Measurements from ENCODE around the gene OR13C5. TPM values are rescaled to one million over a fixed set of nuclear protein-coding genes. Genes with fewer than 3 reads are reported as not detected.
"Not testable (repeated sequence)": the region's sequence is repeated elsewhere in the genome, so short reads cannot be mapped to it uniquely, and the experiment has no call there.

OR13C5 gene
- total RNA-seq, 3 donors from 2014 or later, result not detected

DNA sequence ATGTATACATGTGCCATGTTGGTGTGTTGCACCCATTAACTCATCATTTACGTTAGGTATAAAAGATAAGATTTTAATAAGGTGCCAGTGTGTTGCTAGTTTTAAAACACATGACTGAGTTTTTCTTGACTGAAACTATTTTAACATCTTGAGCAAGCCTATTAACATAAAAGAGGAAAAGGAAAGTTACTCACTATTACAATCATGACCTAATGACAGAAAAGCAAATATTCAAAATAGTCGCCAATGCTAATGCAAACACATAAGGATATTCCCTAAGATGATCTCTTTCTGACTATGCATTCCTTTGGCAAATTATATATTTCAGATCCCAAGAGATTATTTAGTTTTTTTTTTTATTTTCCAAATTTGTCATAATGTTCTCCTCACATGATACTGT lies 12.0 kb upstream of the OR13C5 start:
- H3K36me3 ChIP-seq, result no peaks in the 10 kb centered on the region
- H3K4me3 ChIP-seq, result no peak overlapping the region
- H3K4me1 ChIP-seq, result no peaks in the 10 kb centered on the region
- no peak for DNase-seq (ENCODE audit: low spot score in 2 of 2)
- H3K9me3 ChIP-seq, result no peaks in the 10 kb centered on the region
- H3K27ac ChIP-seq, result no peak overlapping the region
- intact Hi-C loops (cut with DNase I; ENCODE audit: low total_unique reads), result no loop called here
- TF ChIP-seq, protein P1, sequence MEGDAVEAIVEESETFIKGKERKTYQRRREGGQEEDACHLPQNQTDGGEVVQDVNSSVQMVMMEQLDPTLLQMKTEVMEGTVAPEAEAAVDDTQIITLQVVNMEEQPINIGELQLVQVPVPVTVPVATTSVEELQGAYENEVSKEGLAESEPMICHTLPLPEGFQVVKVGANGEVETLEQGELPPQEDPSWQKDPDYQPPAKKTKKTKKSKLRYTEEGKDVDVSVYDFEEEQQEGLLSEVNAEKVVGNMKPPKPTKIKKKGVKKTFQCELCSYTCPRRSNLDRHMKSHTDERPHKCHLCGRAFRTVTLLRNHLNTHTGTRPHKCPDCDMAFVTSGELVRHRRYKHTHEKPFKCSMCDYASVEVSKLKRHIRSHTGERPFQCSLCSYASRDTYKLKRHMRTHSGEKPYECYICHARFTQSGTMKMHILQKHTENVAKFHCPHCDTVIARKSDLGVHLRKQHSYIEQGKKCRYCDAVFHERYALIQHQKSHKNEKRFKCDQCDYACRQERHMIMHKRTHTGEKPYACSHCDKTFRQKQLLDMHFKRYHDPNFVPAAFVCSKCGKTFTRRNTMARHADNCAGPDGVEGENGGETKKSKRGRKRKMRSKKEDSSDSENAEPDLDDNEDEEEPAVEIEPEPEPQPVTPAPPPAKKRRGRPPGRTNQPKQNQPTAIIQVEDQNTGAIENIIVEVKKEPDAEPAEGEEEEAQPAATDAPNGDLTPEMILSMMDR (IDR thresholded peaks at IDR 0.05), result no peak
- TF ChIP-seq POLR2A (IDR thresholded peaks at IDR 0.05) (no peak), POLR2AphosphoS5 (IDR thresholded peaks at IDR 0.05) (no peak)
- H3K27me3 ChIP-seq, result no peaks in the 10 kb centered on the region

DNA sequence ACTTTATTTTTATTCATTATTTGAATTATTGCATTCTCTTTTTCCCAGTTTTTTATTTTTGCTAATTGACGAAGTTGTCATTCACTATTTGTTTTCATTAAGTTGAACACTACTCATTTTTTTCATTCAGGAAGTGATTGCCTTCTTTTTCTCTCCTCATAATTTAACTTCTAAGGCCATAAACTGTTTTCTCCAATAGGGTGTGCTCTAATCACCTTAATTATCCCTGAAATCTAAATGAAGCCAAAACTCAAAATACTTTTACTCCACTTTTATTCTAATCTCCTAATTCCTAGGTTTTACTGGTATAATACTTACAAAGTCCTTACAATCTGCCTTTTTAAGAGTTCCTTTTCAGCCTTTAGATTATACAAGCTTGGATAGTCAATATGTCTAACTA lies 9.1 kb upstream of the OR13C5 start:
- Histone ChIP-seq H3K36me3 (no peaks in the 10 kb centered on the region), H3K4me3 (no peak overlapping the region), H3K27ac (no peak overlapping the region), H3K27me3 (no peaks in the 10 kb centered on the region), H3K9me3 (no peaks in the 10 kb centered on the region), H3K4me1 (no peaks in the 10 kb centered on the region)
- TF ChIP-seq POLR2A (IDR thresholded peaks at IDR 0.05) (no peak), POLR2AphosphoS5 (IDR thresholded peaks at IDR 0.05) (no peak)
- TF ChIP-seq, protein P1 (IDR thresholded peaks at IDR 0.05), result no peak
- DNase-seq (ENCODE audit: low spot score in 2 of 2), result no peak
- intact Hi-C loops (cut with DNase I; ENCODE audit: low total_unique reads), result no loop called here

DNA sequence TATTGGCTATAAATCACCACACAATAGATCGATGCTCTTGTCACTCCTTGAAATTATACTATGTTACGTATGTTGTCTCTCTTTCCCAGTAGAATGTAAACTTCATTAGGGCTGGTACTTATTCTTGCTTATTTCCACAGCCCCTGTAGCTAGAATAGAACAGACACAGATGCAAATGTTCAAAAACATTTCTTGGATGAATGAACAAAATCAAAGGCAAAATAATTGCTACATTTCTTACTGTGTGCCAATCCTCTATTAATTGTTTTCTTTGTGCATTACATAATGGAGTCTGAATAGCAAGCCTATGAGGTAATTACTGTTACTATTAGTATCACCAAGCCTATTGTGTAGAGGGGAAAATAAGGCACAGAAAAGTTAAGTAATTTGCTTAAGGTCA lies 6.9 kb upstream of the OR13C5 start:
- Histone ChIP-seq H3K27me3 (no peaks in the 10 kb centered on the region), H3K9me3 (no peaks in the 10 kb centered on the region), H3K4me1 (no peaks in the 10 kb centered on the region), H3K36me3 (no peaks in the 10 kb centered on the region), H3K27ac (no peak overlapping the region), H3K4me3 (no peak overlapping the region)
- intact Hi-C loops (cut with DNase I; ENCODE audit: low total_unique reads), result no loop called here
- no peak for DNase-seq (ENCODE audit: low spot score in 2 of 2)
- TF ChIP-seq, protein P1 (IDR thresholded peaks at IDR 0.05), result no peak
- TF ChIP-seq POLR2AphosphoS5 (IDR thresholded peaks at IDR 0.05) (no peak), POLR2A (IDR thresholded peaks at IDR 0.05) (no peak)

DNA sequence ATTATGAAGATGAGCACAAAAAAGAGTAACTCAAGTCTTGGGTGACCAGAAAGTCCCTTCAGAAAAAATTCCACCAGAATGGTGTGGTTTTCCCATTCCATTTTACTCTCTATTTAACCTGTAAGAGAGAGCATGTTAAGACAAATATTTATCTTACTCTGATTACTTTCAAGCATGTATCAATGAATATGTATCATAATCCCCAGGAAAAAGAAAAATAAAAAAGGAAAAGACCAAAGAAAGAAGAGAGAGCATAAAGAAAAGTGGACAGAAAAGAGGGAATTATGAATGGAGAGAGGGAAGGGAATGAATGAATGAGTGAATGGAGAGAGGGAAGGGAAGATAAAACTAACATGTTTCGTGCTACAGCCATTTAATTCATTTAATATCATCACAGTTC lies 6.3 kb upstream of the OR13C5 start, which contains the start of gene OR13C2:
Gene OR13C2, minus strand, starts transcription at position 101 of the 400 bp plus-strand sequence. Its CDS starts 0 bp downstream, at position 101.
- H3K9me3 ChIP-seq; intact Hi-C loops (cut with DNase I; ENCODE audit: low total_unique reads); H3K36me3 ChIP-seq; H3K27me3 ChIP-seq; H3K4me3 ChIP-seq; H3K4me1 ChIP-seq; DNase-seq (ENCODE audit: low spot score in 2 of 2); H3K27ac ChIP-seq: not testable (repeated sequence)

DNA sequence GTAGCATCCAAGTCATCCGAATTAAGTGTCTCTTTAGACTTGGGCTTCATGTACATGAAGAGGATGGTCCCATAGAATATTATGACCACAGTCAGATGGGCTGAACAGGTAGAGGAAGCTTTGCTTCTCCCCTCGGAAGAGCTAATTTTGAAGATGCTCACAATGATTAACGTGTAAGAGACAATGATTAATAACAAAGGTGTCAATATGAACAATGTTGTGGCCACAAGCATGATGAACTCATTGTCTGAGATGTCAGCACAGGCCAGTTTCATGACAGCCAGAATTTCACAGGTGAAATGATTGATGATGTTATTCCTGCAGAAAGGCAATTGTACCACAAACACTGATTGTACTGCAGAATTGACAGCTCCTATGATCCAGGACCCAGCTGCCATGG lies 5.6 kb upstream of the OR13C5 start:
- no peak overlapping the region for H3K4me3 ChIP-seq
- H3K27ac ChIP-seq, result no peak overlapping the region
- H3K27me3 ChIP-seq, result no peaks in the 10 kb centered on the region
- H3K36me3 ChIP-seq, result no peaks in the 10 kb centered on the region
- TF ChIP-seq POLR2A (IDR thresholded peaks at IDR 0.05) (no peak), POLR2AphosphoS5 (IDR thresholded peaks at IDR 0.05) (no peak)
- TF ChIP-seq, protein P1 (IDR thresholded peaks at IDR 0.05), result no peak
- H3K9me3 ChIP-seq, result no peaks in the 10 kb centered on the region
- intact Hi-C loops (cut with DNase I; ENCODE audit: low total_unique reads), result no loop called here
- no peaks in the 10 kb centered on the region for H3K4me1 ChIP-seq
- no peak for DNase-seq (ENCODE audit: low spot score in 2 of 2)

DNA sequence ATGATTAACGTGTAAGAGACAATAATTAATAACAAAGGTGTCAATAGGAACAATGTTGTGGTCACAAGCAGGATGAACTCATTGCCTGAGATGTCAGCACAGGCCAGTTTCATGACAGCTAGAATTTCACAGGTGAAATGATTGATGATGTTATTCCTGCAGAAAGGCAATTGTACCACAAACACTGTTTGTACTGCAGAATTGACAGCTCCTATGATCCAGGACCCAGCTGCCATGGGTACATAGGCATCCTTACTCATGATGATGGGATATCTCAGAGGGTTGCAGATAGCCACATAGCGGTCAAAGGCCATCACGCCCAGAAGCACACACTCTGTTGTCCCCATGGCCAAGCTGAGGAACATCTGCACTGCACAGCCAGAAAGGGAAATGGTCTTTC lies 464 bp downstream of the OR13C5 start:
- H3K27ac ChIP-seq; H3K4me3 ChIP-seq; H3K4me1 ChIP-seq; H3K27me3 ChIP-seq; H3K9me3 ChIP-seq; intact Hi-C loops (cut with DNase I; ENCODE audit: low total_unique reads); H3K36me3 ChIP-seq; DNase-seq (ENCODE audit: low spot score in 2 of 2): not testable (repeated sequence)
